NB4 (cell line): ENCODE data around the gene TBX4.

Experiments
- MYC ChIP-seq: IDR thresholded peaks from 2 replicates; pipeline ENCODE4 v1.6.1; 2011; ENCODE audit warnings: low read depth, low read length
- POLR2A ChIP-seq: IDR thresholded peaks from 2 replicates; pipeline ENCODE4 v1.6.1; 2011; ENCODE audit warnings: mild to moderate bottlenecking; ENCODE audit not compliant: insufficient read length; ENCODE audit errors: extremely low read depth
- TF ChIP-seq, protein P1 (sequence below): IDR thresholded peaks from one replicate; pipeline ENCODE4 v1.5.1; 2012; ENCODE audit warnings: low read depth, low read length
- TF ChIP-seq, protein P2 (sequence below): IDR thresholded peaks from 2 replicates; pipeline ENCODE4 v1.6.1; 2011; ENCODE audit warnings: low read depth, low read length

DNA sequence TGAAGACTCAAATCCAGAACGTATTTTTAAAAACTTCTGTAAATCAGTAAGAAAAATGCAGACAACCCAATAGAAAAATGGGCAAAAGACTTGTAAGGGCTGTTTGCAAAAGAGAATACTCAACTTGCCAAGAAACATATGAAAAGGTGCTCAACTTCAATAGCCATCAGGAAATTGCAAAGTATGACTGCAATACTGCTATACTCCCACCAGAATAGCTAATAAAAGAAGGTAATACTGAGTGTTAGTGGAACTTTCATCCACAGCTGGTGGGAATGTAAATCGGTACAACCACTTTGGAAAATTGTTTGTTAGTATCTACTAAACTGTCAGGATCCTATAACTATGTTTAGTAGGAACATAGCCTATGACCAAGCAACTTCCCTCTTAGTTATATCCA lies 48.1 kb downstream of the TBX4 start:
- TF ChIP-seq MYC = no peak
- TF ChIP-seq POLR2A = no peak
- TF ChIP-seq, protein P1, sequence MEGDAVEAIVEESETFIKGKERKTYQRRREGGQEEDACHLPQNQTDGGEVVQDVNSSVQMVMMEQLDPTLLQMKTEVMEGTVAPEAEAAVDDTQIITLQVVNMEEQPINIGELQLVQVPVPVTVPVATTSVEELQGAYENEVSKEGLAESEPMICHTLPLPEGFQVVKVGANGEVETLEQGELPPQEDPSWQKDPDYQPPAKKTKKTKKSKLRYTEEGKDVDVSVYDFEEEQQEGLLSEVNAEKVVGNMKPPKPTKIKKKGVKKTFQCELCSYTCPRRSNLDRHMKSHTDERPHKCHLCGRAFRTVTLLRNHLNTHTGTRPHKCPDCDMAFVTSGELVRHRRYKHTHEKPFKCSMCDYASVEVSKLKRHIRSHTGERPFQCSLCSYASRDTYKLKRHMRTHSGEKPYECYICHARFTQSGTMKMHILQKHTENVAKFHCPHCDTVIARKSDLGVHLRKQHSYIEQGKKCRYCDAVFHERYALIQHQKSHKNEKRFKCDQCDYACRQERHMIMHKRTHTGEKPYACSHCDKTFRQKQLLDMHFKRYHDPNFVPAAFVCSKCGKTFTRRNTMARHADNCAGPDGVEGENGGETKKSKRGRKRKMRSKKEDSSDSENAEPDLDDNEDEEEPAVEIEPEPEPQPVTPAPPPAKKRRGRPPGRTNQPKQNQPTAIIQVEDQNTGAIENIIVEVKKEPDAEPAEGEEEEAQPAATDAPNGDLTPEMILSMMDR = no peak
- TF ChIP-seq, protein P2, sequence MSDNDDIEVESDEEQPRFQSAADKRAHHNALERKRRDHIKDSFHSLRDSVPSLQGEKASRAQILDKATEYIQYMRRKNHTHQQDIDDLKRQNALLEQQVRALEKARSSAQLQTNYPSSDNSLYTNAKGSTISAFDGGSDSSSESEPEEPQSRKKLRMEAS = no peak
